NT2/D1 (cell line): Measurements from ENCODE around the gene CYP3A5.

Experiments used
- SUZ12 ChIP-seq: IDR thresholded peaks from 2 replicates; pipeline ENCODE4 v1.6.1; 2011; ENCODE audit not compliant: insufficient read length, insufficient read depth; ENCODE audit errors: extremely low read depth
- YY1 ChIP-seq: IDR thresholded peaks from 2 replicates; pipeline ENCODE4 v1.6.1; 2011; ENCODE audit not compliant: insufficient read length, insufficient read depth
- ZNF274 ChIP-seq: IDR thresholded peaks from 2 replicates; pipeline ENCODE4 v1.6.1; 2011; ENCODE audit warnings: mild to moderate bottlenecking, low read depth, low read length

DNA sequence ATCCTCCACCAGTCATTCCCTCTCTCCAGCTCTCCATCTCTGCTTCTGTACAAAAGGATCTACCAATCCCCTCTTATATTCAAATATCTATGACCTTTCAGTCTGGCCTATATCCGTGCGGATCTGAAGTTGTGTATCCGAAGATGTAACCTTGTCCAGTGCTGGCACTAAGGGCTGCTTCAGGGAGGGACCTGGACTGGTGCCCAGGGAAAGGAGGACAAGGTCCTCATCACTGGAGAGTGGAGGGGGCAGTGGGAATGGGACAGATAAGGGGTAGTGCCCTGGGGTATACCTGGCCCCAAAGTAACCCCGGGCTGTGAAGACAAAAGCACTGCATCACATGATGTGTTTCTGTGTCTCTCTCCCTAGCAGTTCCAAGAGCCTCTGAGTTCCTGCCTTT lies 80.0 kb downstream of the CYP3A5 start:
- TF ChIP-seq ZNF274 (no peak), SUZ12 (no peak), YY1 (no peak)
